Heart right ventricle (tissue), 16 donors: ENCODE data around the gene PHACTR4. TPM values are rescaled to one million over a fixed set of nuclear protein-coding genes. Genes with fewer than 3 reads are reported as not detected.

Experiments used
- ATAC-seq, 8 donors: fragments of 200-7000 bp; cut with Tn5 transposase; one replicate each; pipeline ENCODE4 v1.9.1; 2020; ENCODE audit warnings: mild to moderate bottlenecking in 8 of 8, moderate library complexity in 8 of 8, moderate number of reproducible peaks in 1 of 8
- DNase-seq, 2 donors: peaks; one replicate each; pipeline ENCODE4 v3.0.0-alpha.2; 2020
- H3K27ac ChIP-seq, 10 donors: fragments of 200-600 bp; sonication (generic) in 2 of 10; one replicate each; pipeline versions ENCODE4 v1.5.0 to v1.8.0; 2020 to 2022; ENCODE audit warnings: mild to moderate bottlenecking in 3 of 10
- H3K27me3 ChIP-seq, 7 donors: fragments of 200-600 bp; one replicate each; pipeline ENCODE4 v1.8.0; 2021 to 2022; ENCODE audit warnings: mild to moderate bottlenecking in 2 of 7
- H3K36me3 ChIP-seq, 9 donors: fragments of 200-600 bp; sonication (generic) in 1 of 9; one replicate each; pipeline versions ENCODE4 v1.5.0 to v1.8.0; 2020 to 2022; ENCODE audit warnings: mild to moderate bottlenecking in 2 of 9
- H3K4me1 ChIP-seq, 9 donors: fragments of 200-600 bp; sonication (generic) in 1 of 9; one replicate each; pipeline versions ENCODE4 v1.5.0 to v1.8.0; 2020 to 2022; ENCODE audit warnings: mild to moderate bottlenecking in 4 of 9
- H3K4me3 ChIP-seq, 10 donors: fragments of 200-600 bp; sonication (generic) in 2 of 10; one replicate each; pipeline versions ENCODE4 v1.5.0 to v1.8.0; 2020 to 2022; ENCODE audit warnings: mild to moderate bottlenecking in 7 of 10, moderate library complexity in 2 of 10
- H3K9me3 ChIP-seq, 11 donors: fragments of 200-600 bp in 10 of 11; sonication (generic) in 2 of 11; one replicate each; pipeline versions ENCODE4 v1.5.0 to v1.8.0; 2013 to 2022; ENCODE audit warnings: mild to moderate bottlenecking in 2 of 11, control low read depth in 1 of 11, moderate library complexity in 1 of 11
- CTCF ChIP-seq, 9 donors: fragments of 200-600 bp; sonication (generic) in 2 of 9; IDR thresholded peaks; one replicate each; pipeline versions ENCODE4 v1.5.0 to v1.8.0; 2021 to 2022; ENCODE audit warnings: antibody characterized with exemption in 9 of 9, mild to moderate bottlenecking in 5 of 9, moderate library complexity in 1 of 9
- WGBS, 2 donors: extraction: QIAGEN DNeasy Blood & Tissue Kit; methylation state at CpG; one replicate each; pipeline ENCODE4 v1.1.7; 2013; ENCODE audit warnings: inconsistent platforms in 1 of 2; 5-methylcytosine and 5-hydroxymethylcytosine counted together
- intact Hi-C, 10 donors: fragments of 100-400 bp; cut with DNase I; formaldehyde crosslinking; loops; one replicate each; pipeline versions ENCODE4 v1.11.1 to v1.14.2; 2022
- polyA plus RNA-seq, 2 donors: library from polyadenylated mRNA; stranded (reverse); fragments of 200-250 nt; gene quantifications; one replicate each; pipeline ENCODE4 v1.2.3, GENCODE V29; 2013
- total RNA-seq, 10 donors: library from RNA; stranded (reverse); fragmentation: NEBNext Ultra II Directional in 3 of 10; extraction: Animal tissue kit (Norgen Biotek cat#: 25700) in 3 of 10; gene quantifications; one replicate each; pipeline versions ENCODE4 v1.2.1 to v1.2.4, GENCODE V29; 2021 to 2023
- donor health status: Arrhythmogenic right ventricular cardiomyopathy.
- donor health status: ischemic (EF 13 %, LVEDD 7.1; RV severe dilation, severe dysfunction).
- donor health status: healthy with polysubstance abuse.
- donor health status: DM: no; HTN: yes; CAD: no.
- donor health status: DM: no; HTN: no; CAD: no.
- donor health status: ischemic (EF 25% LVEDD 6.9; RV normal size, moderate dysfunction).
- donor health status: ischemic (EF 25% LVEDD 5.7; RV mildly dilated, moderate dysfunction).
- donor health status: healthy.
- donor health status: DM: yes; HTN: yes; CAD: no.
- donor health status: Ischemic cardiomyopathy.
- donor health status: ischemic (EF 35%, LVEDD 5.7; RV mildly dilated, moderate dysfunction).
- donor health status: nonischemic (EF 11% LVEDD 7.7; RV severe dilation, severe dysfunction).
- donor health status: DM: yes; HTN: yes; CAD: no.
- donor health status: PGD.
- donor health status: ischemic (EF 29% LVEDD 5.4; RV normal size, mild dysfunction).
- donor health status: nonischemic (EF 23%, LVEDD 6.1; RV moderate dilation, normal function).

PHACTR4 gene
- total and polyA plus RNA-seq, 12 donors = 14.0 to 36.1 (median 18.5) TPM

- Histone ChIP-seq H3K4me3 (no peak overlapping the region), H3K9me3 (no peaks in the 10 kb centered on the region), H3K27ac (no peak overlapping the region), H3K36me3 (peaks cover 0 to 36% (median 18%) of the 10 kb centered on the region in 9 donors), H3K27me3 (no peaks in the 10 kb centered on the region), H3K4me1 (no peaks in the 10 kb centered on the region)
- ATAC-seq (no peak), DNase-seq (no peak)
- TF ChIP-seq CTCF (IDR thresholded peaks at IDR 0.05) = no peak
- intact Hi-C loops = no loop called here
- 96% methylated on average over 3 of the region's 3 CpGs for WGBS, 2 donors
Measured at GRCh38 chr1:28338897-28339296, 30.6 kb upstream of the PHACTR4 start.

- ATAC-seq = no peak
Measured at GRCh38 chr1:28339551-28339950, 30.0 kb upstream of the PHACTR4 start.

GRCh38 chr1:28340221-28340974 is 29.1 kb upstream of the PHACTR4 start:
- Histone ChIP-seq H3K36me3 (peaks cover 0 to 21% (median 6%) of the 10 kb centered on the region in 9 donors), H3K4me1 (no peaks in the 10 kb centered on the region), H3K9me3 (no peaks in the 10 kb centered on the region), H3K27me3 (no peaks in the 10 kb centered on the region), H3K4me3 (no peak overlapping the region), H3K27ac (no peak overlapping the region)
- no peak for TF ChIP-seq CTCF (IDR thresholded peaks at IDR 0.05)
- intact Hi-C loops = no loop called here
- DNase-seq = no peak
- ATAC-seq = no peak
- 90 to 93% methylated on average over 4 of the region's 4 CpGs for WGBS, 2 donors

More at GRCh38 chr1:28339551-28339950, 30.0 kb upstream of the PHACTR4 start:
- 85 to 91% methylated on average over 10 of the region's 10 CpGs for WGBS, 2 donors
- Histone ChIP-seq H3K27me3 (no peaks in the 10 kb centered on the region), H3K27ac (no peak overlapping the region), H3K36me3 (peaks cover 0 to 29% (median 14%) of the 10 kb centered on the region in 9 donors), H3K4me3 (no peak overlapping the region), H3K4me1 (no peaks in the 10 kb centered on the region), H3K9me3 (no peaks in the 10 kb centered on the region)
- DNase-seq = no peak
- intact Hi-C loops = no loop called here
- no peak for TF ChIP-seq CTCF (IDR thresholded peaks at IDR 0.05)

DNA sequence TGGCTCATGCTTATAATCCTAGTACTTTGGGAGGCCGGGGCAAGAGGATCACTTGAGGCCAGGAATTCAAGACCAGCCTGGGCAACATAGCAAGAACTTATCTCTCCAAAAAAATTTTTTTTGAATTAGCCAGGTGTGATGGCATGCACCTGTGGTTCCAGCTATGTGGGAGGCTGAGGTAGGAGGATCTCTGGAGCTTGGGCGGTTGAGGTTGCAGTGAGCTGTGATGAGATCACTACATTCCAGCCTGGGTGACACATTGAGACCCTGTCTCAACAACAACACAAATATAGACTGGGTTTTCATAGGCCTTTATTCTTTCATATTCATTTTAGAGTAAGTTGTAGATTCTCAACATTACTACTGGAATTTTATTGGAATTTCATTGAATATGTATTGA is 27.9 kb upstream of the PHACTR4 start:
- Histone ChIP-seq H3K4me3 (no peak overlapping the region), H3K9me3 (no peaks in the 10 kb centered on the region), H3K4me1 (no peaks in the 10 kb centered on the region), H3K27ac (no peak overlapping the region), H3K36me3 (peaks cover 0 to 9% (median 0%) of the 10 kb centered on the region in 9 donors), H3K27me3 (no peaks in the 10 kb centered on the region)
- ATAC-seq = no peak
- 82 to 86% methylated on average over 2 of the region's 2 CpGs for WGBS, 2 donors
- TF ChIP-seq CTCF (IDR thresholded peaks at IDR 0.05) = no peak
- no peak for DNase-seq
- intact Hi-C loops = no loop called here
